ENCODE results near the gene NLRP6. TPM values are rescaled to one million over a fixed set of nuclear protein-coding genes. Genes with fewer than 3 reads are reported as not detected.
"Not testable (repeated sequence)": the region's sequence is repeated elsewhere in the genome, so short reads cannot be mapped to it uniquely, and the experiment has no call there.

Gene NLRP6
- total RNA-seq, 2 experiments from 2014 or later: 0.25 to 0.65 TPM

DNA sequence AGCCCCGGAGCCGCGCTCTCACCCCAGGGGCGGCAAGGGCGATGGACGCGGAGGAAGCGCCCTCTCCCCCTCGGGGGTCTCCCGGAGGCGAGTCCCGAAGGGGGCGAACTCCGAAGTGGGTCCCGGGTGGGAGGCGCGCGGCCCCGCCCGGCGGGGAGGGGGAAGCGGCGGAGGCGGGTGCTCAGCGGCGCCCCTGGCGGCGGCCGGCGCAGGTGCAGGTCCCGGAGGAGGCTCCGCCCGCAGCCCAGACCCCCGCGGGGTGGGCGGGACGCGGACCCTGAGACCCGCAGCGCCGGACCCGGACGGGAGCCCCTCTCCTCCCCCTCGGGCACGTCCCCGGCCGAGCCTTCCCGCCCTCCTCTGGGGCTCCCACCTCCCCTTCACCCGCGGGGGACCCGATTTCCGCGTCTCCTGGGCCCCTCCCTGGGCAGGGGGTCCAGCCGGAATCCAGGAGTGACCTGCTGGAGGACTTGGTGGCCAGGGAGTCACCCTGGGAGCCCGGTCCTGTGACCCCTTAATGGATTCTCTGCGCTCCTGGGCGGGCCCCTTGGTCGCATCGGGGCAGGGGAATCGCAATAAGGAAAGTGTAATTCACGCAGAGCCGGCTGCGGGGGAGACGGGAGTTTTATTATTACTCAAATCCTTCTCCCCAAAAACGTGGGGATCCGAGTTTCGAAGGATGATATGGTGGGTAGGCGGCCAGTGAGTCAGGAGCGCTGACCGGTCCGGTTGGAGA, 33.0 kb downstream of the NLRP6 start:
- H2AFZ ChIP-seq (ENCODE audit: low read length); intact Hi-C loops (cut with micrococcal nuclease; ENCODE audit: unreplicated experiment); H3K9me2 ChIP-seq (ENCODE audit: insufficient read depth, low read length); H3K9me3 ChIP-seq (ENCODE audit: low read length); H4K20me1 ChIP-seq (ENCODE audit: insufficient read depth, low read length); BruUV-seq (replicated peaks); H3K79me2 ChIP-seq (ENCODE audit: insufficient read depth, low read depth, low read length); DNase-seq (ENCODE audit: low spot score); H3K36me3 ChIP-seq (ENCODE audit: insufficient read depth, low read length); H3K27ac ChIP-seq (ENCODE audit: low read depth, low read length, poor library complexity, severe bottlenecking): not testable (repeated sequence)
- Histone ChIP-seq H3K4me3 (ENCODE audit: low read depth, low read length, poor library complexity, severe bottlenecking) (peak overlapping the region; percentile 67), H3K4me1 (ENCODE audit: insufficient read depth, low read length, poor library complexity, severe bottlenecking) (peaks cover 51% of the 10 kb centered on the region), H3K4me2 (ENCODE audit: low read length) (peak overlapping the region; percentile 68)
- CTCF ChIA-PET (ENCODE audit: unreplicated experiment): interaction anchor here (1.5 kb wide), 1 partner anchor 29 kb away, joined by 5 read pairs; no protein-coding TSS in a partner anchor
- POLR2A ChIA-PET: interaction anchor here (2.3 kb wide), 1 partner anchor 19 kb away, joined by 17 read pairs; no protein-coding TSS in a partner anchor

DNA sequence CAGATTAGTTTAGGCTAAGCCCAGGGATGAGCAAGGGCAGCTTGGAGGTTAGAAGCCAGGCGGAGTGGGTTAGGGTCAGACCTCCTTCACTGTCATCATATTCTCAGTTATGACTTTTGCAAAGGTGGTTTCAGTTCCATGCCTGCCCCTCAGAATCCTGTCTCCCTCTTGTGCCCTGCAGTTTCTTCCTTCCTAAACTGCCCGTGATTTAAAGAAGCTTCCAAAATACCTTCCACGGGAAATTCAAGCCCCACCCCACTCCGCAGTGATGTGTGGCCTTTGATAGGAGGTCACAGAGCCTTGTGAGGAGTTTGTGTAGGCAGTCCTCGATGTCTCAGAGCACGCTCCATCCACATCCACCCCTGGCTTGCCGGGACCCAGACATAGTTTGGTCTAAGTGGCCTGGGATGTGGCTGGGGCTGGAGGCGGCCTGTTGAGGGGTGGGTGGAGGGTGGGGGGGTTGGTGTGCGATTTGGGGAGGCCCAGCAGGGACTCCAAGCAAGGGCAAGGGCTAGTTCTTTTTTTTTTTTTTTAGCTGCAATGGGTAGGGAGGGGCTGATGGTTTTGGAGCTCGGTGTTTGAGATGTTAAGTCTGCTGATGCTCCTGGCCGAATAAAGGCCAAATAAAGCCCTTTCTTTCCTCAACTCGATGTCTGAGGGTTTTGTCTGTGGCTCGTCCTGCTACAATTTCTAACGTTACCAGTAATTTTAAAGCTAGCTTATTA, 34.0 kb downstream of the NLRP6 start:
- POLR2A ChIA-PET: interaction anchor here (0.7 to 2.3 kb wide), 9 partner anchors 12 to 46 kb away, joined by 3 to 17 read pairs (median 5); no protein-coding TSS in a partner anchor
- peaks cover 51% of the 10 kb centered on the region for H3K4me1 ChIP-seq (ENCODE audit: insufficient read depth, low read length, poor library complexity, severe bottlenecking)

DNA sequence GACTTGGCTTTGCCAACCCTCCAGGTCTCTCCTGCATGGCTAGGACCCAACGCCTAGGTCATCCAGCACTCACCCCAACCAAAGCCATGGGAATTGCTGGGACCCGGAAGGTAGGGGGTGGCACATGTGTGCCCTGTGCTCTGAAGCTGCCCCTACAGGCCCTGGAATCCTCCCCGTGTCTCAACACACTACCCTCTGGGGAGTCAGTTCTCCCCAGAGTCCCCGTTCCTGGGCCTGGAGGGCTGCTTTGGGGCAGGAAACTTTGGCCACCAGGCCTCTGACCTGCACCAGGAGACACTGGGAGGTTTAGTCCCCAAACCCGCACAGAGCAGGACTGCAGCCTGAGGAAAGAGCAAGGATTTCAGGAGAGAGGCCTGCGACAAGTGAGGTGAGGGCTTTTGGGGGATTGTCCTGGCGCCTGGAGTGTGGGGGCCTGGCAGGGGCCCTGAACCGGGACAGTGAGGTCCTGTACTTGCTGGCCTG, 35.1 kb downstream of the NLRP6 start:
- intact Hi-C loops (cut with micrococcal nuclease; ENCODE audit: unreplicated experiment): loop anchor here (2.0 kb wide), 2 partner anchors 41 to 45 kb away; no protein-coding TSS in a partner anchor
- no peaks in the 10 kb centered on the region for H3K36me3 ChIP-seq (ENCODE audit: insufficient read depth, low read length)
- H3K4me2 ChIP-seq (ENCODE audit: low read length): peak overlapping the region; percentile 68
- no TSS peak for BruUV-seq (replicated peaks)
- no peaks in the 10 kb centered on the region for H3K9me3 ChIP-seq (ENCODE audit: low read length)
- peak overlapping the region; percentile 67 for H3K4me3 ChIP-seq (ENCODE audit: low read depth, low read length, poor library complexity, severe bottlenecking)
- ChIA-PET POLR2A (interaction anchor here (0.7 to 2.3 kb wide), 7 partner anchors 14 to 45 kb away, joined by 3 to 17 read pairs (median 5); no protein-coding TSS in a partner anchor), CTCF (ENCODE audit: unreplicated experiment) (no interaction called here)
- no peak for DNase-seq (ENCODE audit: low spot score)
- H3K27ac ChIP-seq (ENCODE audit: low read depth, low read length, poor library complexity, severe bottlenecking): peak overlapping the region; percentile 76
- peak overlapping the region; percentile 45; the same call in 1 of the 2 replicates for H2AFZ ChIP-seq (ENCODE audit: low read length)
- no peaks in the 10 kb centered on the region for H3K9me2 ChIP-seq (ENCODE audit: insufficient read depth, low read length)
- no peaks in the 10 kb centered on the region for H3K79me2 ChIP-seq (ENCODE audit: insufficient read depth, low read depth, low read length)
- H4K20me1 ChIP-seq (ENCODE audit: insufficient read depth, low read length): no peaks in the 10 kb centered on the region
- peaks cover 45% of the 10 kb centered on the region for H3K4me1 ChIP-seq (ENCODE audit: insufficient read depth, low read length, poor library complexity, severe bottlenecking)
- no peak for TF ChIP-seq EZH2phosphoT487 (IDR thresholded peaks at IDR 0.05; ENCODE audit: borderline replicate concordance, low read depth, low read length)
- TF ChIP-seq, protein P1, sequence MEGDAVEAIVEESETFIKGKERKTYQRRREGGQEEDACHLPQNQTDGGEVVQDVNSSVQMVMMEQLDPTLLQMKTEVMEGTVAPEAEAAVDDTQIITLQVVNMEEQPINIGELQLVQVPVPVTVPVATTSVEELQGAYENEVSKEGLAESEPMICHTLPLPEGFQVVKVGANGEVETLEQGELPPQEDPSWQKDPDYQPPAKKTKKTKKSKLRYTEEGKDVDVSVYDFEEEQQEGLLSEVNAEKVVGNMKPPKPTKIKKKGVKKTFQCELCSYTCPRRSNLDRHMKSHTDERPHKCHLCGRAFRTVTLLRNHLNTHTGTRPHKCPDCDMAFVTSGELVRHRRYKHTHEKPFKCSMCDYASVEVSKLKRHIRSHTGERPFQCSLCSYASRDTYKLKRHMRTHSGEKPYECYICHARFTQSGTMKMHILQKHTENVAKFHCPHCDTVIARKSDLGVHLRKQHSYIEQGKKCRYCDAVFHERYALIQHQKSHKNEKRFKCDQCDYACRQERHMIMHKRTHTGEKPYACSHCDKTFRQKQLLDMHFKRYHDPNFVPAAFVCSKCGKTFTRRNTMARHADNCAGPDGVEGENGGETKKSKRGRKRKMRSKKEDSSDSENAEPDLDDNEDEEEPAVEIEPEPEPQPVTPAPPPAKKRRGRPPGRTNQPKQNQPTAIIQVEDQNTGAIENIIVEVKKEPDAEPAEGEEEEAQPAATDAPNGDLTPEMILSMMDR (conservative IDR thresholded peaks at IDR 0.05; ENCODE audit: low read length): no peak

More for the DNA sequence above, 34.0 kb downstream of the NLRP6 start:
- no peaks in the 10 kb centered on the region for H3K9me3 ChIP-seq (ENCODE audit: low read length)
- intact Hi-C loops (cut with micrococcal nuclease; ENCODE audit: unreplicated experiment): loop anchor here (2.0 kb wide), 2 partner anchors 43 kb away; no protein-coding TSS in a partner anchor
- H3K4me2 ChIP-seq (ENCODE audit: low read length): peak overlapping the region; percentile 68
- CTCF ChIA-PET (ENCODE audit: unreplicated experiment): interaction anchor here (0.7 to 1.5 kb wide), 2 partner anchors 18 to 28 kb away, joined by 4 to 5 read pairs; no protein-coding TSS in a partner anchor
- DNase-seq (ENCODE audit: low spot score): no peak
- H3K27ac ChIP-seq (ENCODE audit: low read depth, low read length, poor library complexity, severe bottlenecking): peak overlapping the region; percentile 76
- no TSS peak for BruUV-seq (replicated peaks)
- no peaks in the 10 kb centered on the region for H3K9me2 ChIP-seq (ENCODE audit: insufficient read depth, low read length)
- H3K79me2 ChIP-seq (ENCODE audit: insufficient read depth, low read depth, low read length): no peaks in the 10 kb centered on the region
- H2AFZ ChIP-seq (ENCODE audit: low read length): peak overlapping the region; percentile 45; the same call in 1 of the 2 replicates
- no peaks in the 10 kb centered on the region for H3K36me3 ChIP-seq (ENCODE audit: insufficient read depth, low read length)
- TF ChIP-seq, protein P1 (conservative IDR thresholded peaks at IDR 0.05; ENCODE audit: low read length): no peak
- TF ChIP-seq EZH2phosphoT487 (IDR thresholded peaks at IDR 0.05; ENCODE audit: borderline replicate concordance, low read depth, low read length): no peak
- H3K4me3 ChIP-seq (ENCODE audit: low read depth, low read length, poor library complexity, severe bottlenecking): peak overlapping the region; percentile 67
- no peaks in the 10 kb centered on the region for H4K20me1 ChIP-seq (ENCODE audit: insufficient read depth, low read length)

Measured in OCI-LY7 (cell line).